Measurements from ENCODE around the gene REEP3. TPM values are rescaled to one million over a fixed set of nuclear protein-coding genes. Genes with fewer than 3 reads are reported as not detected.

REEP3 gene
- total and polyA plus RNA-seq, 2 of the 4 experiments (the other 2 are of a cell fraction), result 11.7 to 28.9 TPM

- Histone ChIP-seq H3K36me3 (ENCODE audit: control insufficient read depth, insufficient read depth, low read length) (no peaks in the 10 kb centered on the region), H4K5ac (ENCODE audit: low read depth, low read length) (no peak overlapping the region), H3K4me1 (ENCODE audit: control insufficient read depth, insufficient read depth, low read length) (peaks cover 10% of the 10 kb centered on the region), H3K9me3 (ENCODE audit: control insufficient read depth, insufficient read depth, low read length) (no peaks in the 10 kb centered on the region), H4K8ac (ENCODE audit: low read depth in 2 of 2, low read length in 2 of 2) (no peak overlapping the region), H2BK20ac (ENCODE audit: low read depth, low read length) (no peak overlapping the region), H3K27me3 (ENCODE audit: control insufficient read depth, insufficient read depth, low read length) (no peaks in the 10 kb centered on the region), H3K18ac (ENCODE audit: low read depth, low read length) (no peak overlapping the region), H3K56ac (ENCODE audit: extremely low read depth, insufficient read depth, low read length) (no peak overlapping the region), H3K14ac (replicated peaks; ENCODE audit: low read depth, low read length) (no peak overlapping the region), H2BK120ac (ENCODE audit: low read depth, low read length) (no peak overlapping the region), H3K9ac (ENCODE audit: low read depth, low read length) (no peak overlapping the region), H3K4ac (ENCODE audit: low read depth, low read length) (no peak overlapping the region), H3K79me1 (ENCODE audit: low read depth in 1 of 2, low read length in 2 of 2) (peaks cover 19 to 51% of the 10 kb centered on the region in 2 experiments), H4K20me1 (ENCODE audit: insufficient read depth, low read length) (peaks cover 12% of the 10 kb centered on the region; the same call in 1 of the 2 replicates), H3K23ac (ENCODE audit: low read depth, low read length) (no peak overlapping the region), H2BK15ac (ENCODE audit: low read depth, low read length) (no peak overlapping the region), H2AK5ac (ENCODE audit: low read depth, low read length) (no peak overlapping the region), H2AFZ (replicated peaks; ENCODE audit: low read length, poor library complexity) (no peak overlapping the region), H4K91ac (ENCODE audit: insufficient read depth, low read depth, low read length) (no peak overlapping the region), H2BK5ac (ENCODE audit: low read depth, low read length, poor library complexity, severe bottlenecking) (no peak overlapping the region), H3K9me1 (ENCODE audit: insufficient read depth, low read length) (peaks cover 9% of the 10 kb centered on the region), H2AK9ac (replicated peaks; ENCODE audit: low read depth, low read length, poor library complexity) (no peak overlapping the region), H3K27ac (ENCODE audit: insufficient read depth, low read length) (no peak overlapping the region), H3K4me2 (ENCODE audit: low read depth, low read length) (no peak overlapping the region), H3K4me3 (ENCODE audit: insufficient read depth, low read depth, low read length) (no peak overlapping the region)
- intact Hi-C loops (cut with micrococcal nuclease) (no loop called here), dilution Hi-C loops (cut with HindIII; ENCODE audit: low sequenced_read_pairs, unreplicated experiment) (no loop called here), in situ Hi-C loops (cut with MboI; ENCODE audit: low sequenced_read_pairs) (no loop called here)
- 100% methylated on average over 1 of the region's 4 CpGs; no CpG with 5 or more reads in 1 of the 2 experiments for WGBS, 2 experiments (ENCODE audit: extremely low coverage in 2 of 2, insufficient read length in 1 of 2)
- ChIA-PET POLR2A (ENCODE audit: unreplicated experiment) (no interaction called here), CTCF (interaction anchor here (0.9 kb wide), 1 partner anchor 10 kb away, joined by 3 read pairs; no protein-coding TSS in a partner anchor)
- no TSS peak for BruUV-seq (replicated peaks)
- TF ChIP-seq POLR2A (IDR thresholded peaks at IDR 0.05; ENCODE audit: low read depth, low read length) (no peak), RCOR1 (IDR thresholded peaks at IDR 0.05; ENCODE audit: insufficient replicate concordance, low read length) (no peak), MAZ (IDR thresholded peaks at IDR 0.05; ENCODE audit: borderline replicate concordance, low read depth, low read length) (no peak), RAD21 (IDR thresholded peaks at IDR 0.05; ENCODE audit: low read length) (no peak), BHLHE40 (IDR thresholded peaks at IDR 0.05; ENCODE audit: low read depth, low read length) (no peak), FOS (IDR thresholded peaks at IDR 0.05; ENCODE audit: low read depth, low read length) (no peak), NFE2L2 (IDR thresholded peaks at IDR 0.05; ENCODE audit: low read depth, low read length) (no peak), ELK1 (IDR thresholded peaks at IDR 0.05; ENCODE audit: borderline replicate concordance, low read depth, low read length) (no peak), MXI1 (IDR thresholded peaks at IDR 0.05; ENCODE audit: borderline replicate concordance, low read depth, low read length) (no peak), SMC3 (IDR thresholded peaks at IDR 0.05; ENCODE audit: low read depth, low read length) (no peak), CTCF (conservative IDR thresholded peaks at IDR 0.05; ENCODE audit: low read depth, low read length) (no peak), RFX5 (IDR thresholded peaks at IDR 0.05; ENCODE audit: low read depth, low read length) (no peak), CEBPB (IDR thresholded peaks at IDR 0.05; ENCODE audit: low read depth, low read length) (no peak), MAFK (IDR thresholded peaks at IDR 0.05; ENCODE audit: low read depth, low read length) (no peak), USF2 (IDR thresholded peaks at IDR 0.05; ENCODE audit: low read depth, low read length) (no peak), CHD1 (IDR thresholded peaks at IDR 0.05; ENCODE audit: low read depth, low read length) (no peak)
- ATAC-seq (ENCODE audit: low read depth) (no peak), DNase-seq (no peak)
Observed at GRCh38 chr10:63587191-63587590, 66.0 kb downstream of the REEP3 start.

All from IMR-90 (cell line).